ENCODE data around the gene NHLH2.

NHLH2 gene

GRCh38 chr1:115840605-115841460, at the start of gene NHLH2:
NHLH2 (minus strand) TSS chr1:115841126; CDS start chr1:115838372, 2,754 bp downstream.
- POLR2A ChIA-PET: no interaction called here
- DNase-seq (ENCODE audit: low read depth, low spot score): no peak
- TF ChIP-seq, protein P1, sequence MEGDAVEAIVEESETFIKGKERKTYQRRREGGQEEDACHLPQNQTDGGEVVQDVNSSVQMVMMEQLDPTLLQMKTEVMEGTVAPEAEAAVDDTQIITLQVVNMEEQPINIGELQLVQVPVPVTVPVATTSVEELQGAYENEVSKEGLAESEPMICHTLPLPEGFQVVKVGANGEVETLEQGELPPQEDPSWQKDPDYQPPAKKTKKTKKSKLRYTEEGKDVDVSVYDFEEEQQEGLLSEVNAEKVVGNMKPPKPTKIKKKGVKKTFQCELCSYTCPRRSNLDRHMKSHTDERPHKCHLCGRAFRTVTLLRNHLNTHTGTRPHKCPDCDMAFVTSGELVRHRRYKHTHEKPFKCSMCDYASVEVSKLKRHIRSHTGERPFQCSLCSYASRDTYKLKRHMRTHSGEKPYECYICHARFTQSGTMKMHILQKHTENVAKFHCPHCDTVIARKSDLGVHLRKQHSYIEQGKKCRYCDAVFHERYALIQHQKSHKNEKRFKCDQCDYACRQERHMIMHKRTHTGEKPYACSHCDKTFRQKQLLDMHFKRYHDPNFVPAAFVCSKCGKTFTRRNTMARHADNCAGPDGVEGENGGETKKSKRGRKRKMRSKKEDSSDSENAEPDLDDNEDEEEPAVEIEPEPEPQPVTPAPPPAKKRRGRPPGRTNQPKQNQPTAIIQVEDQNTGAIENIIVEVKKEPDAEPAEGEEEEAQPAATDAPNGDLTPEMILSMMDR (IDR thresholded peaks at IDR 0.05; ENCODE audit: insufficient read depth, low read length, missing control alignments): no peak
- no peak within 1 kb of the TSS for H3K4me3 ChIP-seq (ENCODE audit: low read depth, low read length)
- CTCF ChIA-PET: no interaction called here

DNA sequence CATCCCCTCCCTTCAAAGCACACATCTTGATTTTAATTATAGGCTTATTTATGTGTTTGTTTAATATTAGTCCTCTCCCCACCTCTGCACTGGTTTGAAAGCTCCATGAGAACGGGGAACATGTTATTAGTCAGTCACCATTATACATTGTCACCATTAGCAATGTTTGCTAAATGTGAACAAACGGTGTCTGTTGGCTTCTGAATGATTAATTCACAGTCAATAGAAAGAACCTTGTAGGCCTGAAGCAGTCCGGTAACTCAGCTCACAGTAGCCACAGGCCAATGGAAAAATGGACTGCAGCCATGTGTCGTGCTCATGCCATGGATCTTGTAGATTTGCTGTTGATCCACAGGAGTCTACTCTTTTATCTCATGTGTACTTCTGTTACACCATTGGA, 49.7 kb upstream of the NHLH2 start:
- POLR2A ChIA-PET: no interaction called here
- CTCF ChIA-PET: no interaction called here
- no peak overlapping the region for H3K4me3 ChIP-seq (ENCODE audit: low read depth, low read length)
- TF ChIP-seq, protein P1 (IDR thresholded peaks at IDR 0.05; ENCODE audit: insufficient read depth, low read length, missing control alignments): no peak
- no peak for DNase-seq (ENCODE audit: low read depth, low spot score)

GRCh38 chr1:115888976-115889375, 48.0 kb upstream of the NHLH2 start:
- DNase-seq (ENCODE audit: low read depth, low spot score): no peak
- POLR2A ChIA-PET: no interaction called here
- CTCF ChIA-PET: interaction anchor here (0.7 kb wide), 1 partner anchor 12 kb away, joined by 3 read pairs; no protein-coding TSS in a partner anchor
- TF ChIP-seq, protein P1 (IDR thresholded peaks at IDR 0.05; ENCODE audit: insufficient read depth, low read length, missing control alignments): no peak
- H3K4me3 ChIP-seq (ENCODE audit: low read depth, low read length): no peak overlapping the region

DNA sequence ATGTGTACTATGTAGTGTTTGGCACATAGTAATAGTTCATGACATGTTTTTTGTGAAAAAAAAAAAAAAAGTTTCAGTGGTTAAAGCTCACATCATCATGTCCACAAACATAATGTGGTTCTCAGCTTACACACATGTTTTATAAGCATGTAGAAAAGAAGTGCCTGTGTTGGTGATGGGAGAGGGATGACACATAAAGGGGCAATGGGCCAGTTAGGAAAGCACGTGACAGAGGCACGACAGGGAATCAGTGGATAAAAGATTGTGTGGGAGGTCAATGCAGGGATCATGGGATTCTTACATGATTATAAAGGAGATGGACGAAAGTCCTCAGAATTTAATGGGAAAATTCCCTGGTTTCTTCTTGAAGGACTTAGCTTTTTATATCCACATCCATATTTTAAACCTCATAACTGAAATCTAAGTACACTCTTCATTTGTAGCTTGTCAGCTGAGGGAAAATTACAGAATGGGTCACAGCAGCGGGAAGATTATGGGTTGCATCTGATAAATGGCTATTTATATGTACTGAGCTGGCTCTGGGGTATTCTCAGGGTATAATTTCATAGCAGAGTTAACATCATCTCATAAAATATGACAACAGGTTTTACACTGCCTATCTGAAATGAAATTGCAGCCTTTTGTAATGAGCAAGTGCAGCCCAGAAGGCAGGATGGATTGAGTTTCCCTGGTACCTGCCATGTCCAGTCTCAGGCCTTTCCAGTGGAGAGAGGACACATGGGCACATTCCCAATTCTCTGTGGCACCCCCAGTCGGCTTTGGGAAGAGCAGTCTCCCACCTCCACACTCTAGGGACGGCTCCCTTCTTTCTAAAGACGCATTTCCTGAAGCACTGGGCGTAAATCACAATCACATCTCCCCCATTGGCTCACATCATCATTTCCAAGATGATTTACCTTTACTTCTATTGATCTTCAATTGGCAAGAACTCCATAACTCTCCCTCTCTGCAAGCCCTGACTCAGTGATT, 42.3 kb upstream of the NHLH2 start:
- ChIA-PET POLR2A (no interaction called here), CTCF (no interaction called here)
- TF ChIP-seq, protein P1 (IDR thresholded peaks at IDR 0.05; ENCODE audit: insufficient read depth, low read length, missing control alignments): no peak
- no peak for DNase-seq (ENCODE audit: low read depth, low spot score)
- H3K4me3 ChIP-seq (ENCODE audit: low read depth, low read length): no peak overlapping the region

- H3K4me3 ChIP-seq (ENCODE audit: low read depth, low read length): no peak overlapping the region
- ChIA-PET CTCF (no interaction called here), POLR2A (no interaction called here)
- no peak for DNase-seq (ENCODE audit: low read depth, low spot score)
- TF ChIP-seq, protein P1 (IDR thresholded peaks at IDR 0.05; ENCODE audit: insufficient read depth, low read length, missing control alignments): no peak
Observed at GRCh38 chr1:115880981-115881672, 40.2 kb upstream of the NHLH2 start.
